PFSK-1 (cell line): ENCODE measurements around the gene CPSF4L.

Experiments
- POLR2AphosphoS5 ChIP-seq: IDR thresholded peaks from 2 replicates; pipeline ENCODE4 v1.6.1; 2012; ENCODE audit warnings: low read depth, mild to moderate bottlenecking, control low read depth, low read length, moderate library complexity
- TAF1 ChIP-seq: IDR thresholded peaks from 2 replicates; pipeline ENCODE4 v1.6.1; 2012; ENCODE audit warnings: low read length, control low read depth, borderline replicate concordance; ENCODE audit not compliant: insufficient read depth
- TF ChIP-seq, protein P1 (sequence below), 2 experiments: IDR thresholded peaks; 2 replicates each; pipeline versions ENCODE4 v1.6.1 to v1.8.0; 2011 to 2012; ENCODE audit warnings: low read depth in 2 of 2, low read length in 2 of 2, control low read depth in 1 of 2, inconsistent platforms in 1 of 2, mild to moderate bottlenecking in 1 of 2, moderate library complexity in 1 of 2; ENCODE audit not compliant: insufficient read depth in 1 of 2

DNA sequence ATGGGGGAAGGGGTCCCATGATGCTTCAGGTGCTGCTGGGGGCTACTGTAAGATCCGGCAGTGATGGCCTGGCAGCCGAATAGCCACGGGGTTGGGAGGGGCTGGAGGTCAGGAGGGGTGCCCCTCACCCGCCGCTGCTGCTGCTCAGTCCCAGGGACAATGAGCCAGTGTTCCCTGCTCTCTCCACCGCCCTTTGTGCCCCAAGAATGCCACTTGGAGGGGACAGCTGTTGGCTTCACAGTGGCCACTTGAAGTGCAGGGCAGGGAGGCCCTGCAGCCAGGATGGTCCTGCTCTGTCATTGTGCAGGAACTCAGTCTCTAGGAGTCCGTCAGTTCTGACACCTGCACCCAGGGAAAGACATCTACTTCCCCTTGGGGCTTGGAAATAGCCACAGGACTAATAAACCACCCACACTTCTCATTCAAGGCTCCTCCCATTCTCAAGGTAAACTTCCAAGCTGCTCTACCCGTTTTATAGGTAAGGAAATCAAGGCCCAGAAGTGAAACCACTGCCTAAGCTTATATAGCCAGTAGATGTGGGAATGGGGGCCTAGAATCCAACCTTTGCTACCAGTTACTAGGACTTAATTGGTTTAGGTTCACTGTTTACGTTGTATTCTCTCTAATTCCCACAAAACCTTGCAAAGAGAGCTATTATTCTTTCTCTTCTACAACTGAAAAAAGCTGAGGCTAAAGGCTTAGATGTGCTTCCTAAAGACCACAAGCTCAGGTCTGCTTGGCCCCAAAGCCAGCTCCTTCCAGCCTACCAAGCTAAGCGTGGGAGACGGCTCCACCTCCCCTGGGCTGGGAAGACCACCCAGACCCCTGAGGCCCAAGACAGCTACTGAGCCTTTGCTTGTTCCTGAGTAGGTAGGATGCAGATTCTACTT, 6.2 kb upstream of the CPSF4L start:
- TF ChIP-seq, protein P1, sequence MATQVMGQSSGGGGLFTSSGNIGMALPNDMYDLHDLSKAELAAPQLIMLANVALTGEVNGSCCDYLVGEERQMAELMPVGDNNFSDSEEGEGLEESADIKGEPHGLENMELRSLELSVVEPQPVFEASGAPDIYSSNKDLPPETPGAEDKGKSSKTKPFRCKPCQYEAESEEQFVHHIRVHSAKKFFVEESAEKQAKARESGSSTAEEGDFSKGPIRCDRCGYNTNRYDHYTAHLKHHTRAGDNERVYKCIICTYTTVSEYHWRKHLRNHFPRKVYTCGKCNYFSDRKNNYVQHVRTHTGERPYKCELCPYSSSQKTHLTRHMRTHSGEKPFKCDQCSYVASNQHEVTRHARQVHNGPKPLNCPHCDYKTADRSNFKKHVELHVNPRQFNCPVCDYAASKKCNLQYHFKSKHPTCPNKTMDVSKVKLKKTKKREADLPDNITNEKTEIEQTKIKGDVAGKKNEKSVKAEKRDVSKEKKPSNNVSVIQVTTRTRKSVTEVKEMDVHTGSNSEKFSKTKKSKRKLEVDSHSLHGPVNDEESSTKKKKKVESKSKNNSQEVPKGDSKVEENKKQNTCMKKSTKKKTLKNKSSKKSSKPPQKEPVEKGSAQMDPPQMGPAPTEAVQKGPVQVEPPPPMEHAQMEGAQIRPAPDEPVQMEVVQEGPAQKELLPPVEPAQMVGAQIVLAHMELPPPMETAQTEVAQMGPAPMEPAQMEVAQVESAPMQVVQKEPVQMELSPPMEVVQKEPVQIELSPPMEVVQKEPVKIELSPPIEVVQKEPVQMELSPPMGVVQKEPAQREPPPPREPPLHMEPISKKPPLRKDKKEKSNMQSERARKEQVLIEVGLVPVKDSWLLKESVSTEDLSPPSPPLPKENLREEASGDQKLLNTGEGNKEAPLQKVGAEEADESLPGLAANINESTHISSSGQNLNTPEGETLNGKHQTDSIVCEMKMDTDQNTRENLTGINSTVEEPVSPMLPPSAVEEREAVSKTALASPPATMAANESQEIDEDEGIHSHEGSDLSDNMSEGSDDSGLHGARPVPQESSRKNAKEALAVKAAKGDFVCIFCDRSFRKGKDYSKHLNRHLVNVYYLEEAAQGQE (IDR thresholded peaks at IDR 0.05; ENCODE audit: insufficient read depth in 1 of 2, low read depth in 2 of 2, low read length in 2 of 2), result no peak
- no peak for TF ChIP-seq POLR2AphosphoS5
- TF ChIP-seq TAF1, result no peak
